Stimulated activated CD4-positive, alpha-beta T cell treated with anti-CD3 and anti-CD28 coated beads, Interleukin-1b, Interleukin-23, amount 100 ng/mL, for 48 hours (primary cell): ENCODE measurements around the gene HLF.
A peak's percentile ranks its signal among the peaks of the same experiment; 100 is the strongest.
"Not testable (repeated sequence)": the region's sequence is repeated elsewhere in the genome, so short reads cannot be mapped to it uniquely, and the experiment has no call there.

ENCODE experiments used
- DNase-seq: peaks from one replicate; pipeline ENCODE4 v3.0.0-alpha.2; 2020

Gene HLF

DNA sequence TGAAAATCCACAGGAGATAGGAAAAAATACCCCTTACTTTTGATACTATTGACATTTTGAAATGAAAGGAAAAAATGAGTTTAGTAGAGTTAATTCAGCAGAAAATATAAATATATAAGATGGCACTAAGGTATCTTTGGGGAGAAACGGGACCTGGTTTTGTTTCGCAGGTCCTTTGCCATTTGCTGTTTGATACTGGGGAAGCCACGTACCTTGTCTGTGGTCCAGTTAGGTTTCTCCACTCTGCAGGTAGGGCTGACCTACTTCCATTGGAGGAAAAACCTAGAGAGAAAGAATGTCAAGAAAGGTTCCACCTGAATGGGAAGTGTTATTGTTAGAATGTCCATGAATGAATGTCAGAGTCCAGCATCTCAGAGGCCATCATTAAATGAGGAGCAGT, 48.1 kb downstream of the HLF start:
- no peak for DNase-seq

DNA sequence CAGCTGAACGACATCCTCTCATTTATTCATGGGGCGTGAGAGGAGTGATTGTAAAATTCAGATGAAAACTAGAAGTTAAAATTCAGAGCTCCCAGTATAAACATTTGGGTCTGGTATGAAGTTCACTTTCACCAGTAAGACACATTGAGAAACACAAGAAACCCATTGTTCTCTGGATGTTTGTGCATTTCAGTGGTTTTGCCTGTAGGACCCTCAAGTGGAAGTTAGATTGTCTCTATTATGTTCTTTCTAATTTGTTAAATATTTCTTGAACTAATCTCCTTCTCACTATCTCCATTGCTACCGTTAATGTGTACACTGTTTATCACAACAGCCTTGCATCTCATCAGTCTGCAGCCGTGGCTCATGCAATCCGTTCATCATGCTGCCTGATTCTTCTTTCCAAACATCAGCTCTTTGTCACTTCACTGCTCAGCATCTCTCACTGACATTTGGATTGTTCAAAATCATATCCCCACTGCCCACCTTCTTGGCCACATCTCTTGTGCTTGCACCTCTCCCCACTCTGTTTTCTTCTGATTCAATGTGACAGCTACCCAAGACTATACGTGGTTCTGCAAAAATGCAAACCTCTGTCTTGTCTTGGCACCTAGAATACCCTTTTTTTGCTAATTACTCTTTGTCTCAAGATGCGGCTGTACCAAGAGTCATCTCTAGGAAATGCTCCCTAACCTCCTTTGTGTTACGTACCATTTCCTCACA, 49.5 kb downstream of the HLF start:
- DNase-seq, result no peak

DNA sequence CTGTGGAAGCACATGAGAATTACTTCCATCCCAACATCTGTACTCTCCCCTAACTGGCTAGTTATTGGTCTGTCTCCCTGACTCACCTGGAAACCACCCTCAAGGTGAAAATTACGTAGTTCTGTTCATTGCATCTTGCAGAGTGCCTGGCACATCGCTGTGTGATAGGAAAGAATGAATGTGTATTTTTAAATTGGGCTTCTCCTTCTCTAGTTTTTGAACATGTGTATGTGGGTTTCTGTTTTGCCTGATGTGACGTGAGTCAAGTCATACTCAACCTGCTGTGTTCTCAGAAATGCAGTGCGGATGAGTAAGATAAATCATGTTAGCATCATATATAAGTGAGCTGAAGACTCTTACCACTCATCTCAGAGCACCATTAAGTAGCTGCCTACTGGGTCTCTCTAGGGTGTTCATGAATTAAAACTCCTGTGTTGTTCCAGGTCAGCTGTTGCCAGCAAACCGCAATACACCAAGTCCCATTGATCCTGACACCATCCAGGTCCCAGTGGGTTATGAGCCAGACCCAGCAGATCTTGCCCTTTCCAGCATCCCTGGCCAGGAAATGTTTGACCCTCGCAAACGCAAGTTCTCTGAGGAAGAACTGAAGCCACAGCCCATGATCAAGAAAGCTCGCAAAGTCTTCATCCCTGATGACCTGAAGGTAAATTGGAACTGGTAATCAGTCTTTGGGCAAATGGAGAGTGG, 50.2 kb downstream of the HLF start:
- DNase-seq, result peak; percentile 47

- DNase-seq, result no peak
Observed at GRCh38 chr17:55316499-55316898, 51.7 kb downstream of the HLF start.

DNA sequence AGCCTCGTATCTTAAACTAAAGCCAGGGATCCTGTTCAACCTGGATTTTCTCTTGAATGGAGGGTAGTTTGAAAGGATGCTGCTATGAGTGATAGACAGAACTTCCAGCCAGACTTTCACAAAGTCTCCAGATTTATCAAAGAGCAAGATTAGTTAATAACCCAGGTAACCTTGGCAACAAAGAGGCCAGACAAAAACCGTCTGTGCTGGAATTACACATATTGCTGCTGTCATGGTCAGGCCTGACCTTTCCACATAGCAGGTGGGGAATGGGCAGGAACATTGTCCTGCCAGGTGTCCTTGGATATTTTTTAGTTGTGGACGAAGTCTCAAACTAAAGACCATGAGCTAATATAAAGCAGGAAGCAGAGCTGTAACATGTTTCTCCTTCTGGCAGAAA, 52.5 kb downstream of the HLF start:
- DNase-seq, result no peak

DNA sequence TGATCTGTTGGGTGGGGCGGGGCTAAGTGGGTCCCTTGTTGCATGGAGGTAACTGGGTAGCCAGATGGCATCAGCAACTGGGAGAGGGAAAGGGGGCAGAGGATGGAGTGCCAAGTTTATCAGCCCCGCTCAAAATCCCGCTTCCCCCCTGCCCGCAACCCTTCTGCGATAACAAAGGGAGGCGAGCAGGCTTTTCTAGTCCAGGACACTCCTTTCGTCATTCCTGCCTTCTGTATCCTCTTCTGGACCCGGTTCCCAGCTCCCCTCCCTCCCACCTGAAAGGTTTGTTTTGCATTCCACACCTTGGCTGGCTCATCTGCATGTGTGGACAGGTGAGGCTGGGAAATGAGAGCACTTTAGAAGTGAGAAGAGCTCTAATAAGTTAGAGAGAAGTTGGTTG, 53.3 kb downstream of the HLF start:
- DNase-seq, result no peak

GRCh38 chr17:55318715-55319487, 54.1 kb downstream of the HLF start:
- no peak for DNase-seq

DNA sequence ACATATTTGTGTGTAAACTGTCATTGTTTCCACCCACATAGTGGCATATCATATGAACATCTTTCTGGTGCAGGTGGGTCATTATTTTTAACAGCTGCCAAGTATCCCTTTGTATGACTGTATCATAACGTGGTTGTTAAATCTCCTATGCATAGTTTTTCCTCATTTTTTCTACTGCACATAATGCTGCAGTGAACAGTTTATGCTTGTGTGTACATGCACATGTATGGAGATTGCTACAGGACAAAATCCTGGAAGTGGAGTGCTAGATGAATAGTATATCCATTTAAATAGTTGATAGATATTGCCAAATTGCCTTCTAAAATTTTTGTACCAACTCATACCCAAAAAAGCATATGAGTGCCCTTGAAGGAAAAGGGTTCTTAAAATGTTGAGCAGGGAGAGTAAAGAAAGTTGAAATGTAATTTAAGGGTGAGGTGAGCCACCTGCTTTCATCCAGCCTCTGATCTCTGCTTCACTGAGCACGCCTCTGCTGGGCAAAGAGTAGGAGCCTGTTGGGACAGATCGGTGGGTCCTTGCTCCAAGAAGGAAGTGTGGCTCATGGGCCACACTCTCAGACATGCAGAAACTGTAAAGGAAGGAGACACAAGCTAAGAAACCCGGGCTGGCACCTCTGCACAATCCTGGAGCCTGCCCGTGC, 55.3 kb downstream of the HLF start:
- no peak for DNase-seq

- DNase-seq, result no peak
Observed at GRCh38 chr17:55320594-55321426, 56.0 kb downstream of the HLF start.

GRCh38 chr17:55321427-55322060, 56.8 kb downstream of the HLF start:
- DNase-seq, result no peak

DNA sequence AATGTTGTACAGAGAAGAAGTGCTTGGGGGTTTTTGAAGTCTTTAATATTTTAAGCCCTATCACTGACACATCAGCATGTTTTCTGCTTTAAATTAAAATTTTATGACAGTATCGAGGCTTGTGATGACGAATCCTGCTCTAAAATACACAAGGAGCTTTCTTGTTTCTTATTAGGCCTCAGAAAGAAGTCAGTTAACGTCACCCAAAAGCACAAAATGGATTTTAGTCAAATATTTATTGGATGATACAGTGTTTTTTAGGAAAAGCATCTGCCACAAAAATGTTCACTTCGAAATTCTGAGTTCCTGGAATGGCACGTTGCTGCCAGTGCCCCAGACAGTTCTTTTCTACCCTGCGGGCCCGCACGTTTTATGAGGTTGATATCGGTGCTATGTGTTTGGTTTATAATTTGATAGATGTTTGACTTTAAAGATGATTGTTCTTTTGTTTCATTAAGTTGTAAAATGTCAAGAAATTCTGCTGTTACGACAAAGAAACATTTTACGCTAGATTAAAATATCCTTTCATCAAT, 57.8 kb downstream of the HLF start:
- no peak for DNase-seq

DNA sequence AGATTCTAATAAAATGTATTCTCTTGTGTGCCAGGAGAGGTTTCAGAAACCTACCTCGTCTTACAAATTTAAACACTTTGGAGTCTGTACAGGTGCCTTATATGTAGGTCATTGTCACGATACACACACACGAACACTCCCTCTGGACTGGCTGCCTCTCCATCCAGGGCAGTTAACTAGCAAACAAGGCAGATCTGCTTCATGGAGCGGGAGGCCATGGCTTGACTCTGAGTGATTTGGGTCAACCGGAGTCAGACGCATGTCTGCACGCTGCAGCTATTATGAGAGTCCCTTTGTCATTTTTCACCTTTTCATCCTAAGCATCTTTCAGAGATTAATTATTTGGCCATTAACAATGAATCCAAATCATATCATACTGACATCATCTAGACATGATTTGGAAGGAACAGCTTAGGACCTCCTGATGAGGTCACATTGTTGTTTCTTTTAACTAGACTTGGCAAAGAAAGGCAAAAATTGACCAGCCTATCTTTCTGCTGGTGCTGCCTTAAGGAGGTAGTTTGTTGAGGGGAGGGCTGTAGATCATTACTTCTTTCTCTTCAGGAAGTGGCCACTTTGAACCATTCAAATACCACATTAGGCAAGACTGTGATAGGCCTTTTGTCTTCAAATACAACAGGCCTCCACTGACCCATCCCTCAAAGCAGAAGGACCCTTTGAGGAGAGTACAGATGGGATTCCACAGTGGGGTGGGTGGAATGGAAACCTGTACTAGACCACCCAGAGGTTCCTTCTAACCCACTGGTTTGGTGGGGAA, 58.9 kb downstream of the HLF start:
- DNase-seq, result no peak

GRCh38 chr17:55324296-55324978, 59.7 kb downstream of the HLF start:
- no peak for DNase-seq

- DNase-seq, result no peak
Observed at GRCh38 chr17:55325406-55325805, 60.6 kb downstream of the HLF start.

DNA sequence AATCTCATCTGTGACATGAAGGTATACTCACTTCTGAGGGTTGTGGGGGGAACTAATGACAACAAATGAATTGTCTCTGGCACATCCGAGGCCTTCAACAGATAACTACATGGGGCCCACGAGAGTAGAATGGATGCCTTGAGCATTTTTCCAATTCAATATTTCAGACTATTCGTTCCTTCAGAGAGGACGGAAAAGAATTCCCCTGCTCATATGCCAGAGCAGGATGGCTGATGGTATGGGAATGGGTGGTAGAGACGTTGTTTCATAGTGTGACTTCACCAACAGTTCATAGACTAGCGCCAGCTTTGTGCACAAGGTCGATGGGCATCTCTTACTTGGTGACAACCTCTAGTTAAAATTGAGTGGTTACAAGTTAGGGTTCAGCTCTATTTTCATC, 61.3 kb downstream of the HLF start:
- no peak for DNase-seq

GRCh38 chr17:55327225-55328088, 62.7 kb downstream of the HLF start:
- DNase-seq, result no peak

DNA sequence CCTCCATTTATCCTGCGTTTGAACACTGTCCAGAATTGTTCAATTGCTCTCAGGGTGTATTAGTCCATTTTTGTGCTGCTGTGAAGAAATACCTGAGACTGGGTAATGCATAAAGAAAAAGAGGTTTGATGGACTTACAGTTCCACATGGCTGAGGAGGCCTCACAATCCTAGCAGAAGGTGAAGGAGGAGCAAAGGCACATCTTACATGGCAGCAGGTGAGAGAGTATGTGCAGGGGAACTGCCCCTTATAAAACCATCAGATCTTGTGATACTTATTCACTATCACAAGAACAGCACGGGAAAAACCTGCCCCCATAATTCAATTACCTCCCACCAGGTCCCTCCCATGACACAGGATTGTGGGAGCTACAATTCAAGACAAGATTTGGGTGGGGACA, 63.8 kb downstream of the HLF start:
- not testable (repeated sequence) for DNase-seq

GRCh38 chr17:55330344-55330933, 65.7 kb downstream of the HLF start:
- no peak for DNase-seq
